HG03439 (cell line): ENCODE measurements around the gene DNAH11.
"Not testable (repeated sequence)": the region's sequence is repeated elsewhere in the genome, so short reads cannot be mapped to it uniquely, and the experiment has no call there.

Experiments
- ATAC-seq: cut with Tn5 transposase; IDR thresholded peaks from one replicate; pipeline ENCODE4 v1.9.1; 2021; ENCODE audit warnings: mild to moderate bottlenecking, moderate library complexity; ENCODE audit not compliant: unreplicated experiment

The DNAH11 gene

GRCh38 chr7:21867816-21868575 is 325.2 kb downstream of the DNAH11 start:
- no peak for ATAC-seq

GRCh38 chr7:21868576-21868850 is 325.7 kb downstream of the DNAH11 start:
- ATAC-seq, result no peak

GRCh38 chr7:21869785-21870402 is 327.1 kb downstream of the DNAH11 start:
- ATAC-seq, result no peak

GRCh38 chr7:21883069-21883468 is 340.2 kb downstream of the DNAH11 start:
- ATAC-seq, result no peak

GRCh38 chr7:21883501-21883900 is 340.7 kb downstream of the DNAH11 start:
- not testable (repeated sequence) for ATAC-seq

GRCh38 chr7:21884496-21884895 is 341.7 kb downstream of the DNAH11 start:
- no peak for ATAC-seq

- no peak for ATAC-seq
Measured at GRCh38 chr7:21886396-21886795, 343.6 kb downstream of the DNAH11 start.

- ATAC-seq, result no peak
Measured at GRCh38 chr7:21887353-21887752, 344.5 kb downstream of the DNAH11 start.

GRCh38 chr7:21887779-21888178 is 344.9 kb downstream of the DNAH11 start:
- ATAC-seq, result no peak

- no peak for ATAC-seq
Measured at GRCh38 chr7:21891291-21891690, 348.5 kb downstream of the DNAH11 start.

GRCh38 chr7:21893401-21893800 is 350.6 kb downstream of the DNAH11 start:
- ATAC-seq, result no peak

- peak; percentile 81 for ATAC-seq
Measured at GRCh38 chr7:21898265-21898930, 355.6 kb downstream of the DNAH11 start.

GRCh38 chr7:21902240-21902639 is 359.4 kb downstream of the DNAH11 start:
- no peak for ATAC-seq

GRCh38 chr7:21903020-21903786 is 360.4 kb downstream of the DNAH11 start:
- no peak for ATAC-seq

- ATAC-seq, result no peak
Measured at GRCh38 chr7:21908746-21909145, 365.9 kb downstream of the DNAH11 start.

- ATAC-seq, result no peak
Measured at GRCh38 chr7:21910253-21910652, 367.4 kb downstream of the DNAH11 start.

- ATAC-seq, result no peak
Measured at GRCh38 chr7:21911341-21911875, 368.6 kb downstream of the DNAH11 start.

- no peak for ATAC-seq
Measured at GRCh38 chr7:21912305-21912704, 369.5 kb downstream of the DNAH11 start.

- ATAC-seq, result no peak
Measured at GRCh38 chr7:21912931-21913780, 370.3 kb downstream of the DNAH11 start.

- no peak for ATAC-seq
Measured at GRCh38 chr7:21914671-21915070, 371.8 kb downstream of the DNAH11 start.
